Parathyroid adenoma (tissue), 2 donors: ENCODE data around the gene B3GAT3.

Experiments used
- H2AFZ ChIP-seq: fragments of 300-600 bp; sonication (generic); one replicate; pipeline ENCODE4 v1.7.0; 2017; ENCODE audit warnings: antibody characterized with exemption, mild to moderate bottlenecking
- H3K27ac ChIP-seq: fragments of 300-600 bp; sonication (generic); one replicate; pipeline ENCODE4 v1.7.0; 2017
- H3K27me3 ChIP-seq: fragments of 300-600 bp; sonication (generic); one replicate; pipeline ENCODE4 v1.7.0; 2017; ENCODE audit warnings: low read length; ENCODE audit not compliant: control insufficient read depth, insufficient read depth
- H3K36me3 ChIP-seq: fragments of 300-600 bp; sonication (generic); one replicate; pipeline ENCODE4 v1.7.0; 2017; ENCODE audit warnings: low read length; ENCODE audit not compliant: control insufficient read depth, insufficient read depth
- H3K4me1 ChIP-seq: fragments of 300-600 bp; sonication (generic); one replicate; pipeline ENCODE4 v1.7.0; 2017; ENCODE audit warnings: control low read depth
- H3K4me2 ChIP-seq: fragments of 300-600 bp; sonication (generic); one replicate; pipeline ENCODE4 v1.7.0; 2017; ENCODE audit warnings: low read length
- H3K4me3 ChIP-seq: fragments of 300-600 bp; sonication (generic); one replicate; pipeline ENCODE4 v1.7.0; 2017; ENCODE audit warnings: low read depth, low read length
- H3K79me2 ChIP-seq: fragments of 300-600 bp; sonication (generic); one replicate; pipeline ENCODE4 v1.7.0; 2017; ENCODE audit warnings: control low read depth
- H3K9ac ChIP-seq: fragments of 300-600 bp; sonication (generic); one replicate; pipeline ENCODE4 v1.7.0; 2017; ENCODE audit warnings: mild to moderate bottlenecking
- H3K9me3 ChIP-seq: fragments of 300-600 bp; sonication (generic); one replicate; pipeline ENCODE4 v1.7.0; 2017; ENCODE audit warnings: low read length; ENCODE audit not compliant: control insufficient read depth
- TF ChIP-seq, protein P1 (sequence below): fragments of 300-600 bp; sonication (generic); IDR thresholded peaks from one replicate; pipeline ENCODE4 v1.7.0; 2017; ENCODE audit warnings: antibody characterized with exemption, mild to moderate bottlenecking
- donor health status: primary hyperparathyroidism.

B3GAT3 gene

DNA sequence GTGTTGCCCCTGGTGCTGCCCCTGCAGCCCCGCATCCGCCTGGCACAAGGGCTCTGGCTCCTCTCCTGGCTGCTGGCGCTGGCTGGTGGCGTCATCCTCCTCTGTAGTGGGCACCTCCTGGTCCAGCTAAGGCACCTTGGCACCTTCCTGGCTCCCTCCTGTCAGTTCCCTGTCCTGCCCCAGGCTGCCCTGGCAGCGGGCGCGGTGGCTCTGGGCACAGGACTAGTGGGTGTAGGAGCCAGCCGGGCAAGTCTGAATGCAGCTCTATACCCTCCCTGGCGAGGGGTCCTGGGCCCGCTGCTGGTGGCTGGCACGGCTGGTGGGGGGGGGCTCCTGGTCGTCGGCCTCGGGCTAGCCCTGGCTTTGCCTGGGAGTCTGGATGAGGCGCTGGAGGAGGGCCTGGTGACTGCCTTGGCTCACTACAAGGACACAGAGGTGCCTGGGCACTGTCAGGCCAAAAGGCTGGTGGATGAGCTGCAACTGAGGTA is 8.5 kb downstream of the B3GAT3 start:
- TF ChIP-seq, protein P1, sequence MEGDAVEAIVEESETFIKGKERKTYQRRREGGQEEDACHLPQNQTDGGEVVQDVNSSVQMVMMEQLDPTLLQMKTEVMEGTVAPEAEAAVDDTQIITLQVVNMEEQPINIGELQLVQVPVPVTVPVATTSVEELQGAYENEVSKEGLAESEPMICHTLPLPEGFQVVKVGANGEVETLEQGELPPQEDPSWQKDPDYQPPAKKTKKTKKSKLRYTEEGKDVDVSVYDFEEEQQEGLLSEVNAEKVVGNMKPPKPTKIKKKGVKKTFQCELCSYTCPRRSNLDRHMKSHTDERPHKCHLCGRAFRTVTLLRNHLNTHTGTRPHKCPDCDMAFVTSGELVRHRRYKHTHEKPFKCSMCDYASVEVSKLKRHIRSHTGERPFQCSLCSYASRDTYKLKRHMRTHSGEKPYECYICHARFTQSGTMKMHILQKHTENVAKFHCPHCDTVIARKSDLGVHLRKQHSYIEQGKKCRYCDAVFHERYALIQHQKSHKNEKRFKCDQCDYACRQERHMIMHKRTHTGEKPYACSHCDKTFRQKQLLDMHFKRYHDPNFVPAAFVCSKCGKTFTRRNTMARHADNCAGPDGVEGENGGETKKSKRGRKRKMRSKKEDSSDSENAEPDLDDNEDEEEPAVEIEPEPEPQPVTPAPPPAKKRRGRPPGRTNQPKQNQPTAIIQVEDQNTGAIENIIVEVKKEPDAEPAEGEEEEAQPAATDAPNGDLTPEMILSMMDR = no peak
- Histone ChIP-seq H3K27me3 (no peaks in the 10 kb centered on the region), H3K4me3 (no peak overlapping the region), H3K9me3 (no peaks in the 10 kb centered on the region), H3K36me3 (no peaks in the 10 kb centered on the region), H3K4me2 (peak overlapping the region; percentile 40), H3K79me2 (no peaks in the 10 kb centered on the region), H3K4me1 (no peaks in the 10 kb centered on the region), H3K27ac (peak overlapping the region; percentile 83), H2AFZ (peak overlapping the region; percentile 73), H3K9ac (no peak overlapping the region)

DNA sequence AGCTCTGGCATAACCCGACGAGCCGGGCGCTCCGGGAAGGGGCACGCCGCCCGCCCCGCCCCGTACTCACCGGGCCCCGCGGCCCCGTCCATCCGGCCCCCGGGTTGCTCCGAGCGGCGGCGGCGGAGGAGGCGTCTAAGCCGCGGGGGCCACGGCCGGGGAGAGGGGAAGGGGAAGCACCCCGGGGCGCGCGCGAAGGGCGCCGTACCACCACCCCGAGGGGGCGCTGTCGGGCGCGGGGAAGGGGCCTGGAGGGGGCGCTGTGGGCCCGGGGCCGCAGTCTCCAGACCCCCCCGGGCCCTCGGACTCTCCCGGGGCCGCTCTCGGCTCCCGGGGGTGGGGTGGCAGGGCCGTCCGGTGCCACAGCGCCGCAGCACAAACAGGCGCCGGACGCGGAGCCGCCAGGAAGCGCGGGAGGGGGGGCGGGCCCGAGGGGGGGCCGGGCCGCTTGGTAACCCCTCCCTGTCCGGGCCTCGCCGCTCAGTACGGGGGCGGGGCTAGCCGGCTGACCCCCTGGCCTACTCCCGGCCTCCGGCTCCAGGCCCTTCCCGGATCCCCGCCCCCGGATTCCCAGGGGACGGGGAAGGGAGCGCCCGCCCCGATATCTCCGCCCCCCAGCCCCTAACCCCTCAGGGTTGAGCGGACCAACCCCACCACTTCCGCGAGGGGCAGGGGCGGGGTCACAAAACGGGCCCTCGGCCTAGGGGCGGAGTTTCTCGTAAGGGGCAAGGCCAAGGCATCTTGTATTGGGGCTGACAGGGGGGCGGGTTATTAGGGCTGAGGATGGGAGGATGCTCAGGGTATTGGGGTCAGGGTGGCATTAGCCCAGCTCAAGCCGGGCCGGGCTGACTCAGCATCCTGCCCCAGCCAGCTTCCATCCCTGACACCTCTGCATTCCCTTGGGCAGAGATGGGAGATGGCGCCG is 9.2 kb downstream of the B3GAT3 start, which contains the start of the genes EML3 and ROM1:
EML3 (minus strand) TSS at position 410 of the 925 bp plus-strand sequence; CDS start at position 92, 318 bp downstream.
ROM1 (plus strand) TSS at position 892 of the 925 bp plus-strand sequence; CDS start at position 917, 25 bp downstream.
- TF ChIP-seq, protein P1 = peak; percentile 67
- no peaks in the 10 kb centered on the region for H3K4me1 ChIP-seq
- no peaks in the 10 kb centered on the region for H3K9me3 ChIP-seq
- H3K4me2 ChIP-seq = peak within 1 kb of the TSS; percentile 73
- peak within 1 kb of the TSS; percentile 63 for H3K4me3 ChIP-seq
- H3K79me2 ChIP-seq = no peaks in the 10 kb centered on the region
- H3K36me3 ChIP-seq = no peaks in the 10 kb centered on the region
- H3K27me3 ChIP-seq = no peaks in the 10 kb centered on the region
- peak within 1 kb of the TSS; percentile 73 for H2AFZ ChIP-seq
- peak within 1 kb of the TSS; percentile 83 for H3K27ac ChIP-seq
- peak within 1 kb of the TSS; percentile 37 for H3K9ac ChIP-seq

DNA sequence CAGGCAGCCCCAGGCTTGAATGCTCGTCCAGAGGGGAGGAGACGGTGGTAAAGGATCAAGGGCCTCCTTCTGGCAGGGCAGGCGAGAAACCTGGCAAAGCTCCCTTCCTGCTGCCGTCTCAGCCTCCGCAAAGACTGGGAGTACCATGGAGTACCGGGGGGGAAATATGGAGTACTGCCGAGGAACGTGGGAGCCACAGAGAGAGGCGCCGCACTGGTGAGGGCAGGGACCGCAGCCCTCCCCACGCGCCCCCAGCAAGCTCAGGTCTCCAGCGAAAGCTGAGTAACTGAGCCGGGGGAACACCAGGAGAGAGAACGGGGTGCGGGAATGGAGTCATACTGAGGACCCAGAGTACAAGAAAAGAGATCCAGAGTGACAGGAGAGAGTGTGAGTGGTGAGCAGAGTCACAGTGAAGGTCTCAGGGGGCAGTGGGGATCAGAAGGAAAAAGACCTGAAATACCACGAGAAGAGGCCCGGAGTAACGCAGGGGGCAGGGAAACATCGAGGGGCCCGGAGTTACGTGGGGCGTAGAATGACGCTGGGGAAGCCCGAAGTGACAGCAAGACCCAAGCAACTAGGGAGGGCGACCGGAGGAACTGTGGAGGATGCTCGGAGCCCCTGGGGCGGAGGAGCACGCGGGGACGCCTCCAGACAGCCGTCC is 10.0 kb downstream of the B3GAT3 start:
- Histone ChIP-seq H3K27me3 (no peaks in the 10 kb centered on the region), H3K36me3 (no peaks in the 10 kb centered on the region), H3K27ac (peak overlapping the region; percentile 83), H3K4me3 (peak overlapping the region; percentile 63), H3K79me2 (no peaks in the 10 kb centered on the region), H3K4me2 (peak overlapping the region; percentile 73), H2AFZ (peak overlapping the region; percentile 73), H3K4me1 (no peaks in the 10 kb centered on the region), H3K9ac (peak overlapping the region; percentile 37), H3K9me3 (no peaks in the 10 kb centered on the region)
- TF ChIP-seq, protein P1 = no peak

DNA sequence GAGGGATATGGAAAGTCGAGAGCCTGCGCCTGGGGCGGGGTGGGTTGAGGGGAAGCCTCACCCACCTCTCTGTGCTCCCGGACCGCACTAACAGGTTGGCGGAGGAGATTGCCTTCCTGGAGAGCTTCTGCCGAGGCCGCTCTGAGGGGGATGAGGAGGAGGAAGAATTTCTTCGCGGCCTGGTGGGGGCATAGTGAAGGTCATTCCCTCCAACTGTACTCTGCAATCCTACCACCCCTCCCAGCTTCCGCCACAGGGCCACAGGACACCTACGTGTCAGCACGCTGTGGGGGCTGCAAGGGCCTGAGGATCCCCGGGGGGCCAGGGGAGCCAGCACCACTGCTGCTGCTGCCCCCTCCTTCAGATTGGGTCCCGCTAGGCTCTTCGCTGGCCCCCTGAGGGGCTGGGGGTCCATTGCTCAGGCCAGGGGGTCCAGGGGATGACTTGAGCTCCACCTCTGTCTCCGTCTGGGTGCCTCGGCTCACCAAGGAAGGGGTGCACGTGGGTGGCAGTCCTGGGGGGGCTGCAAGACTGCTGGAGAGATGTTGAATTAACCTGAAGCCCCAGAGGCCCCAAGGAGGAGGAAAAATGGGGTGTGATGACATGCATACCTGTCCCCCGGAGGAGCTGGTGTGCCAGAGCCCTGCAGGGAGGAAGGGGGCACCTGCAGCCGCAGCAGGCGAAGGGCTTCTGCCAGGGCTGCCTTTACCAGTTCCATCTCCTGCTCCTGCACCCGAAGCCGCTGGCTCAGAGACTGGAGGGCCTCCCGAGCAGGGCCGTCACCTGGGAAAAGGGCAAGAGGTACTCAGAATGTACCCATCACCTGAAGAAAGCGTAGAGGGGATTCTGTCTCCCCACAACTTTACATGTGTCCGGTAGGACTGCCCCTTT is 10.7 kb downstream of the B3GAT3 start:
- H3K27ac ChIP-seq = peak overlapping the region; percentile 83

More for the DNA sequence above, 10.7 kb downstream of the B3GAT3 start:
- peak overlapping the region; percentile 73 for H2AFZ ChIP-seq
- TF ChIP-seq, protein P1 = no peak
- no peaks in the 10 kb centered on the region for H3K36me3 ChIP-seq
- H3K4me2 ChIP-seq = peak overlapping the region; percentile 73
- H3K9ac ChIP-seq = no peak overlapping the region
- no peaks in the 10 kb centered on the region for H3K27me3 ChIP-seq
- H3K4me3 ChIP-seq = peak overlapping the region; percentile 63
- no peaks in the 10 kb centered on the region for H3K4me1 ChIP-seq
- H3K9me3 ChIP-seq = no peaks in the 10 kb centered on the region
- H3K79me2 ChIP-seq = no peaks in the 10 kb centered on the region
